Amniotic epithelial cell (primary cell): ENCODE measurements around the gene ATF6B.

Experiments used
- DNase-seq: peaks from one replicate; pipeline ENCODE4 v3.0.0-alpha.2; 2010; ENCODE audit warnings: low read depth

Gene ATF6B

DNA sequence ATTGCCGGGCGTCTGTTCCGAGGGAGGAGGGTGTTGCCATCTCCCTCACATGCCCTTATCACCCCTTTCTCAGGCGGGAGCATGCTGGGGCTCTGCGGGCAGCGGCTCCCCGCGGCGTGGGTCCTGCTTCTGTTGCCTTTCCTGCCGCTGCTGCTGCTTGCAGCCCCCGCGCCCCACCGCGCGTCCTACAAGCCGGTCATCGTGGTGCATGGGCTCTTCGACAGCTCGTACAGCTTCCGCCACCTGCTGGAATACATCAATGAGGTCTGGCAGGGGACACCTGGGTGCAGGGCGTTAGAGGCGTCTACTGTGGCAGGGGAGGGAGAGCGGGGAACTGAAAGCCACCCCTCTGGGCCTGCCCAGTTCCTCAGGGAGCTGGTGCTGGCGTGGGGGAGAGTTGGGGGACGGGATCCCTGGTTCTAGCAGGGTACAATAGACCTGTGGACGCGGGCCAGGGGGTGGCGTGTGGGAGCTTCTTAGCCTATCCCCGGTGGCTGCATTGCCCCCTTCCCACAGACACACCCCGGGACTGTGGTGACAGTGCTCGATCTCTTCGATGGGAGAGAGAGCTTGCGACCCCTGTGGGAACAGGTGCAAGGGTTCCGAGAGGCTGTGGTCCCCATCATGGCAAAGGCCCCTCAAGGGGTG is 26.6 kb upstream of the ATF6B start:
- DNase-seq: peak; percentile 54

- DNase-seq: peak; percentile 92
These were observed 25.8 kb upstream of the ATF6B start, which contains the start of gene PPT2 for GRCh38 chr6:32153564-32154513. TSS of gene PPT2 (plus strand) at chr6:32154141. CDS start at chr6:32154595, 454 bp downstream.

GRCh38 chr6:32152769-32153563 is 24.9 kb upstream of the ATF6B start:
- DNase-seq: peak; percentile 21

DNA sequence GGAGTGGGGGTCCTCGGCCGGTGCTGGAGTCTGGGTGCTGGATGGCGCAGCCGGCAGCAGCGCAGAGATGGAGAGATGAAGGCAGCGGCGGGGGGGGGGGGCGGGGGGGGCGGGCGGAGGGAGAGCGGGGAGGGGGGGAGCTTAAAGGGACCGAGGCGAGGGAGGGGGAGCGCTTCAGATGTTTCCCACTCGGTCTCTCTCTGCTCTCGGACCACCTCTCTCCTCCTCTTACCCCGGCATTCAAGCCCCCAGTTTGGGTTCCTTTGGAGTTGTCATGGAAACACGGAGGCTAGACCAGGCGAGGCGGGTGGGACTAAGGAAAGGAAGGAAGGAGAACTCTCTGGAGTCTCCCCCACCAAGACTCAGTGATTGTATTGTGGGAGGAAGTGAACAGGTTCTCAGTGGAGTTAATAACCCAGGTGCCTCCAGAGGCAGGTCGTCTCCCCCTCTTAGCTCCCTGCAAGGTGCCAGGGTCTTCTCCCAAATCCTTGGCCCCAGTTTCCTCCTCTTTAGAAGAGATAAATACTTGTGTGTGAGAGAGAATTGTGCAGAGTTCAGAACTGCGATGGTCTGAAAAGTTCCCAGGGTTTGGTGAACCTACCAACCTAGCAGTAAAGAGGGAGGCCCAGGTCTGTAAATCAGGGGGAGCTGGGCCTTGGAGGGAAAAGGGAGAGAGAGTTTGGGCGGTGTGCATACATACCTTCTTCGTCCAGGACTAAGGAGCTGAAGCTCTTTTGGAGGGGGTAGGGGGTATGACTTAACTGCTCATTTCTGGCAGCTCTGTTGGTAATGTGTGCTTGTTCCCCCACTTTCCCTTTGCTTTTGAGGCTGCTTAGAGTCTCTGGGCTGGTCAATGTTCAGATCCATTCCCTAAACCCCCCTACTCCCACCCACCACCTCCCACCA is 24.1 kb upstream of the ATF6B start, which contains the start of gene PRRT1:
PRRT1 (minus strand) TSS at position 77 of the 906 bp plus-strand sequence. CDS start 112 bp downstream, outside the sequence.
- no peak for DNase-seq

DNA sequence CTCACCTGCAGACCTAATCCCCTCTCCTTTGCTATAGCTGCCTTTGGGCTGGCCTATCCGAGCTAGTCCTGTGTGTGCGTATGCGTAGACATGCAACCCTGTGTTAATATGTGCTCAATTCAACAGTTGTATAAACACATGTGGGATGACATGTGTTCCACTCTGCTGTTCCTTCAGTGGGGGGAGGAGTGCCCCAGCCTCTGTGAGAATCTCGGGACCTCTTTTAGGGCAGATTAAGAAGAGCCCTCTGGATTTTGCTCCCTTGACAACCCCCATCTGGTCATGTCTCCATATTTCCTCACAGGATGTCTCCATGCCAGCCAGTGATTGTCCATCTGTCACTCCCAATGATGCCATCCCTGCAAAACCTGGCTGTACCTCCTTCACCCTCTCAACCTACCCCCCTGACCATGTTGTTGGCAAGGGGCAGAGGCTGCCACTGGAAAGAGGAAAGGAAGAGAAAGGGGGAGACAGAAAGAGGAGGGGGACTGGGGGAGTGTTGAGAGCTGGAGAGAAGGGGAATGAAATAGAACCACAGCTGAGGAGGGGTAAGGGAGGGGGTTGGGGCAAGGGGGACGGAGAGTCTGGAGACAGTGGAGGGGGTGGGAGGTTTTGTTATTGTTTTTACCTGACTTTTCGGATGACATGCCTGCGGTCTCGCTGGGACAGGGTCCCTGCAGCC is 23.3 kb upstream of the ATF6B start:
- no peak for DNase-seq

DNA sequence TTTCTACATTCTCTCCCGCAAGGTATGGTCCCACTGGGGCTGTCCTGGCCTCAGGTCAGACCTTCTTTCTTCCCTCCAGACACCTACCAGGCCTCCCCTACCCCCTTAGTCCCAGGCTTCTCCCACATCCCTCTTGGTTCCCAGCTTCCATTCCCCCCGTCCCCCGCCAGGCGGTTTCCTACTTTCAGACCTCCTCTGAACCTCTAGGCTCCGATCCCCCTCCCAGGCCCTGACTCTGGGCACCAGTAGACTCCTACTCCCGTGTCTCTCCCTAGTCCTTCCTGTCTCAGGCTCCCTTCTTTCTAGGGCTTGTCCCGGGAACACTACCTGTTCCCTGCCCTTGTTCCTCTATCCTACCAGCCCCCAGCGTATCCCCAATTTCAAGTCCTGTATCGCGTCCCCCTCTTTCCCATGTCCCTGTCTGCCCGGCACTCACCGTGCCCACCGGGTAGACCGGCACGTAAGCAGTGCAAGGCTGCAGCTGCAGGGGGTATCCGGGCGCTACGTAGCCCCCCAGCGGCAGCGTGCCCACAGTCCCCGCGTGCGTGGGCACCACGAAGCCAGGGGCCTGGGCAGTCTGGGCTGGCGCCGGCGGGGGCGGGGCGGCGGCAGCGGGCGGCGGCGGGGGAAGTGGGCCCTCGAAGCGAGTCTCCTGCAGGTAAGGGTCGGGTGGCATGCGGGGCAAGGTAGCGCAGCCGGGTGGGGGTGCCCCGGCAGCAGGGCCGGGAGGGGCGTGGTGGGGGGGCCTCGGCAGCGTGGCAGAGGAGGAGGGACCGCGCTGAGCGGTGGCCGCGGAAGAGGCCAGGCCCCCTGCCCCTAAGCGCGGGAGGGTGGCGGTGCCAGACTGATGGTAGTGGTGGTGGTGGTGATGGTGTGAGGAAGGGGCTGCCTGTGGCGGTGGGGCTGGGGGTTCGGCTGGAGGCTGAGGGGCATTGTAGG is 22.2 kb upstream of the ATF6B start:
- DNase-seq: no peak

DNA sequence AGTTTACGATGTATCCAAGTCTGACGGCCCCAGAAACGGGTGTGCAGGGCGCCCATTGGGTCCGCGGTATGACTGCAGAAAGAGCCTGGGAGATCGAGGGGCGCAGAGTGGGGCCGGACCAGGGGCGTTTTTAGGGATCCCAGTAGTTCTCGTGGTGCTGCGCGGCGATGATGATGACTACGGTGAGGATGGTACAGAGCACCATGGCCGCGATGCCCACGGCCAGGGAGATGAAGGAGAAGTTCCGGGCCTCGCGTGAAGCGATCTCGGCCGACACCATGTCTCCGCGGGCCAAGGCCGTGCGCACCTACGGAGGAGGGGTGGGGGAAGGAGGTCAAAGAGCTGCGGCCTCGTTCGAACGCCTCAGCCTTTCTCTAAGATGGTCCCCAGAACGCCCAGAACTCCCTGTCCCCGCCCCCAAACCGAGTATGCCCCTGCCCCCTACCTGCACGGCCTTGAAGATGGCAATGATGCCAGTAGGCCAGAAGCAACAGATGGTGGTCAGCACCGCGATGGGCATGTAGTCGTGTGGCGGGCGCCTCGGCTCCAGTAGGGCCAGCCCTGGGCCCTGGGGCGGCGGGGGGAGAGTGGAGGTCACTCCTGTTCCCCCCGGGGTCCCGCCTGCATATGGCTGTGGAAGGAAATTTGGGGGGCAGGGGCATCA is 21.2 kb upstream of the ATF6B start:
- no peak for DNase-seq

DNA sequence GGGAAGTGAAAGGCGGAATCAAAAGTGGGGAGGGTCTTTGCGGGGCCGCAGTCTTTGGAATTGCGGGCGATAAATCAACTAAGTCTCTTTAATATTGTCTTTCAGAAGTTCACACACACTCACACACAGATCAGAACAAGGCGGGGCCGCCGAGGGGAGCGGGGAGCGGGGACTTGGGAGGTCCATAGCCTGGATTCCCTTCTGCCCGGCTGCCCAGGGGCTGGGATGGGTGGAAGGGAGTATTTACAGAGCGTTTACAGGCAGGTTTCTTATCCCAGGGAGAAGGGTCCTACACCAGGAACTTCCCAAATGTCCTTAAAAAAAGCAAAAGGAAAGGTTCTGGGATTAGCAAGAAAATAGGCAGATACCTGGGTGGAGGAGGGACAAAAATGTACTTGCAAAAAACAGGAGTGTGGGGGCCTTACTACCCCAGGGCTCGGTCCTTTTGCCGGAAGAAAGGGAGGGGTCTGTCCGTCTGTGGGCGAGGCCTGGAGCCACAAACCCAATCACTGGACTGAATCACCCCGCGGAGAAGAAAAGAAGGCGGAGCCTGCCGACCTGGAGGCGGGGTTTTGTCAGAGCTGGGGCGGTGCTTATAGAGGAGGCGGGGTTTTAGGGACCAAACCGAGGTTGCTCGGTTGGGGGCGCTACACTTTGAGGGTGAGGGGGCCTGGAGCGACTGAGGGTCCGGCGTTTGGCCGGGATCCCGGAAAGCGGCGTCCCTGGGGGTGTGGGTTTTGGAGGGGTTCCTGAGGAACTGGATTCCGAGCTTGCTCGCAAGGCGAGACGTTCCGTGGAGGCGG is 20.4 kb upstream of the ATF6B start:
- DNase-seq: peak; percentile 44

DNA sequence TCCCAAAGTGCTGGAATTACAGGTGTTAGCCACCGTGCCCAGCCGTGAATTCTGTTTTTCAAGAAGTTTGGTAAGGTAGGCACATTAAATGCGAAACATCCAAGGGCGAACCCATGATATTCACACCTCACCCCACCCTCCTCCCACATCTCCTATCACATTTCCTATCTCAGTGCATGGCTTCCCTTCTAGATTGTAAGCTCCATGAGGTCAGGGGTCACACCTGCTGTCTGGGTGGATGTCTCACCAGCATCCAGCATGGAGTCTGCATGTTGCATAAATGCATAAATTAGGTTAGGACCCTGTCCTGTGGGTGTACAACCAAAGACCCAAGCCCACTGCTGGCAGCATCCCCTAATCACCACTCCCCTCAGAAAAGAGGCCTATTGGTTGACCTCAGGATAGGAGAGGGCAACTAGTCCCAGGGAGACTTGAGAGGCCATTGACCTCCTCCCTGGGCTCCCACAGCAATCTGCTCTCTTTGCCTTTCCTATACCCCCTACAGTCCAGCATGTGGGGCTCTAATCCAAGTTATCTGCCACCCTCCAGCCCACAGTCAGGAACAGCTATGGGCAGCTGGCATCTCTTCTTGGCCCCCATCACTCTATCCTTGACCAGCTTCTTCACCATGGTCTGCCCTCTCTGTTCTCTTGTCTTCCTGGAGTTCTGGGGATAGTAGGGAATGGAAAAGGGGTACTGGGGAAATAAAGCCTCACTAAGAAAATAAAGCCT is 19.5 kb upstream of the ATF6B start:
- DNase-seq: no peak

DNA sequence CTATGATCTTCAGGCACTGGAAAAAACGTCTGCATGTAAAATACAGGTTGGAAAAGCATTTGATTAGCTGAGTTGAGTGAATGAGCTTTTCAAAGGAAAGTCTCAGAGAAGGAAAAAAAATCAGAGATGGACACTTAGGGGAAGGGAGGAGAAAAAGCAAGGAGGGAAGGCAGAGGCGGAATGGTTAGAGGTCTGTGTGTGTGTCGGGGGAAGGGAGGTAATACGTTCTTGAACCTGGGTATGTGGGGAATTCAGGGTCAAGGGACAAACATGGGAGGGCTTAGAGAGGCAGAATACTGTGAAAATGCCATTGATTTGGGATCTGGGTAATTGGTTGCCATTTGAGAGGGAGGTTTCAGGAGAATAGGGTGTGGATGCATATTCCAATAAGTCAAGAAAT is 18.6 kb upstream of the ATF6B start:
- DNase-seq: no peak

- DNase-seq: peak; percentile 28
These were observed 18.2 kb upstream of the ATF6B start for GRCh38 chr6:32146287-32146686.

- DNase-seq: peak; percentile 39
These were observed 16.2 kb upstream of the ATF6B start for GRCh38 chr6:32144238-32144637.

DNA sequence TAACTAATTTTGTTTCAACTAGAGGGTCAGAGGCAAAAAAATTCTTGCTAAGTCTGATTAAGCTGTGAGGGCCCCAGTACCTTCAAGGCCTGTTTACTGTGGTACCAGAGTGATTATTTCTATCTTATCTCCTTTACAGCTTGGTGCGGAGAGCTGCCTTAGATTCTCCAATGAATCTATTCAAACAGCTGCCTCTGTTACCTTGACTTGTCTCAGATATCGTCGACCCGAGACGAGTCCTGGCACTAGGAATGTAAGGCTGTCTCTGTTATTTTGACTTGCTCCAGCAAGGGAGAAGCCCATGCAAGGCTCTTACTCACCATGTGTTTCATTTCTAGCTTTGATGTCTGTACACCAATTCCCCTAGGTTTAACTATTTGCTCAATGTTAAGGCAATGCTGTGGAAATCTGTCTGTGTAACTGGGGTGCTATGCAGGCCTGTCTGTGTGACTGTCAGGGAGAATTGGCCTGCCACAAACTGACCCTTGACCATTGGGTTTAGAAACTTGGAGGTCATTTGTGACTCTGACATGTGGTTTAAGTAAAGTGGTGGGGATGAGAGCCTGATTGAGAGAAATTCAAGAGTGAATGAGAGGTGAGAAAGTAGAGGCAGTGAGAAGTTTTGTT is 12.5 kb upstream of the ATF6B start:
- DNase-seq: peak; percentile 16

- DNase-seq: no peak
These were observed 11.5 kb upstream of the ATF6B start for GRCh38 chr6:32139590-32139989.

- no peak for DNase-seq
These were observed 9.4 kb upstream of the ATF6B start for GRCh38 chr6:32137454-32137853.

- DNase-seq: peak; percentile 48
These were observed 5.7 kb upstream of the ATF6B start for GRCh38 chr6:32133786-32134185.

GRCh38 chr6:32132110-32132509 is 4.1 kb upstream of the ATF6B start:
- no peak for DNase-seq
